ENCODE data around the gene IRAK1BP1. TPM values are rescaled to one million over a fixed set of nuclear protein-coding genes. Genes with fewer than 3 reads are reported as not detected.

The IRAK1BP1 gene
- total and polyA plus RNA-seq, 10 of the 15 experiments (the other 5 are each of a cell fraction or from before 2014, with no cell fraction given) = 2.3 to 6.7 (median 3.9) TPM

DNA sequence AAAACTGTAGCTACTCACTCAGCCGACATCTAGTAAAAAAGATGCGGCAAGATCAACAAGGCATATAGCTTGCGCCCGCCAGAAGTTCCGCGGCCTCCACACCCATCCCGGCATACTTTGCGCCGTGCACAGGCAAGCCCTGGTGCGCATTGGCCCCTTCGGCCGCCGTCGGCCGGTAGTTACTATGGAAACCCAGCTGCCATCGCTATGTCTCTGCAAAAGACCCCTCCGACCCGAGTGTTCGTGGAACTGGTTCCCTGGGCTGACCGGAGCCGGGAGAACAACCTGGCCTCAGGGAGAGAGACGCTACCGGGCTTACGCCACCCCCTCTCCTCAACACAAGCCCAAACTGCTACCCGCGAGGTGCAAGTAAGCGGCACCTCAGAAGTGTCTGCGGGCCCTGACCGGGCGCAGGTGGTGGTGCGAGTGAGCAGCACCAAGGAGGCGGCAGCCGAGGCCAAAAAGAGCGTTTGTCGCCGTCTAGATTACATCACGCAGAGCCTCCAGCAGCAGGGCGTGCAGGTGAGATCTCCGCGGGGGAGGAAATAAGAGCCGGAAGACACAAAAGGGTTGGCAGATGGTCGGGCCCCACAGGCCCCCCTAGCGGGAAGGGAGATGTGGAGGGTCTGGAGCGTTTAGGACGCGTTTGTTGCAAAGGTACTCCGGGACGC lies at the start of gene IRAK1BP1 (continued):
- TF ChIP-seq, protein P1, sequence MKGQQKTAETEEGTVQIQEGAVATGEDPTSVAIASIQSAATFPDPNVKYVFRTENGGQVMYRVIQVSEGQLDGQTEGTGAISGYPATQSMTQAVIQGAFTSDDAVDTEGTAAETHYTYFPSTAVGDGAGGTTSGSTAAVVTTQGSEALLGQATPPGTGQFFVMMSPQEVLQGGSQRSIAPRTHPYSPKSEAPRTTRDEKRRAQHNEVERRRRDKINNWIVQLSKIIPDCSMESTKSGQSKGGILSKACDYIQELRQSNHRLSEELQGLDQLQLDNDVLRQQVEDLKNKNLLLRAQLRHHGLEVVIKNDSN (IDR thresholded peaks at IDR 0.05; ENCODE audit: borderline replicate concordance, extremely low read length, insufficient read depth, low read depth, low read length) = no peak
- TF ChIP-seq NBN (IDR thresholded peaks at IDR 0.05) (0 out of 2 replicates have a peak, but pooled peaks have one; percentile 43), EGR1 (IDR thresholded peaks at IDR 0.05; ENCODE audit: borderline replicate concordance in 1 of 2, low read depth in 2 of 2, low read length in 2 of 2) (peak in 1 of 2 experiments; percentile 44; a peak in 1 of 3 replicates), RFX5 (IDR thresholded peaks at IDR 0.05; ENCODE audit: low read depth, low read length) (no peak; the same call in 1 of the 2 replicates), SPI1 (IDR thresholded peaks at IDR 0.05; ENCODE audit: borderline replicate concordance, insufficient read depth, low read depth, low read length) (no peak), SMARCA5 (IDR thresholded peaks at IDR 0.05) (no peak), MYC (IDR thresholded peaks at IDR 0.05; ENCODE audit: insufficient read depth, insufficient read length, insufficient replicate concordance, low read length, severe bottlenecking) (no peak), ZSCAN29 (IDR thresholded peaks at IDR 0.05) (no peak), MEF2B (IDR thresholded peaks at IDR 0.05; ENCODE audit: partially characterized antibody, poor library complexity, severe bottlenecking) (no peak), IKZF1 (conservative IDR thresholded peaks at IDR 0.05) (peak; percentile 67)
- TF ChIP-seq, protein P2, sequence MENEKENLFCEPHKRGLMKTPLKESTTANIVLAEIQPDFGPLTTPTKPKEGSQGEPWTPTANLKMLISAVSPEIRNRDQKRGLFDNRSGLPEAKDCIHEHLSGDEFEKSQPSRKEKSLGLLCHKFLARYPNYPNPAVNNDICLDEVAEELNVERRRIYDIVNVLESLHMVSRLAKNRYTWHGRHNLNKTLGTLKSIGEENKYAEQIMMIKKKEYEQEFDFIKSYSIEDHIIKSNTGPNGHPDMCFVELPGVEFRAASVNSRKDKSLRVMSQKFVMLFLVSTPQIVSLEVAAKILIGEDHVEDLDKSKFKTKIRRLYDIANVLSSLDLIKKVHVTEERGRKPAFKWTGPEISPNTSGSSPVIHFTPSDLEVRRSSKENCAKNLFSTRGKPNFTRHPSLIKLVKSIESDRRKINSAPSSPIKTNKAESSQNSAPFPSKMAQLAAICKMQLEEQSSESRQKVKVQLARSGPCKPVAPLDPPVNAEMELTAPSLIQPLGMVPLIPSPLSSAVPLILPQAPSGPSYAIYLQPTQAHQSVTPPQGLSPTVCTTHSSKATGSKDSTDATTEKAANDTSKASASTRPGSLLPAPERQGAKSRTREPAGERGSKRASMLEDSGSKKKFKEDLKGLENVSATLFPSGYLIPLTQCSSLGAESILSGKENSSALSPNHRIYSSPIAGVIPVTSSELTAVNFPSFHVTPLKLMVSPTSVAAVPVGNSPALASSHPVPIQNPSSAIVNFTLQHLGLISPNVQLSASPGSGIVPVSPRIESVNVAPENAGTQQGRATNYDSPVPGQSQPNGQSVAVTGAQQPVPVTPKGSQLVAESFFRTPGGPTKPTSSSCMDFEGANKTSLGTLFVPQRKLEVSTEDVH (IDR thresholded peaks at IDR 0.05; ENCODE audit: low read depth, partially characterized antibody) = no peak
- TF ChIP-seq, protein P3, sequence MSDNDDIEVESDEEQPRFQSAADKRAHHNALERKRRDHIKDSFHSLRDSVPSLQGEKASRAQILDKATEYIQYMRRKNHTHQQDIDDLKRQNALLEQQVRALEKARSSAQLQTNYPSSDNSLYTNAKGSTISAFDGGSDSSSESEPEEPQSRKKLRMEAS (IDR thresholded peaks at IDR 0.05; ENCODE audit: low read depth, low read length) = no peak; the same call in none of the 2 replicates
- TF ChIP-seq, protein P4, sequence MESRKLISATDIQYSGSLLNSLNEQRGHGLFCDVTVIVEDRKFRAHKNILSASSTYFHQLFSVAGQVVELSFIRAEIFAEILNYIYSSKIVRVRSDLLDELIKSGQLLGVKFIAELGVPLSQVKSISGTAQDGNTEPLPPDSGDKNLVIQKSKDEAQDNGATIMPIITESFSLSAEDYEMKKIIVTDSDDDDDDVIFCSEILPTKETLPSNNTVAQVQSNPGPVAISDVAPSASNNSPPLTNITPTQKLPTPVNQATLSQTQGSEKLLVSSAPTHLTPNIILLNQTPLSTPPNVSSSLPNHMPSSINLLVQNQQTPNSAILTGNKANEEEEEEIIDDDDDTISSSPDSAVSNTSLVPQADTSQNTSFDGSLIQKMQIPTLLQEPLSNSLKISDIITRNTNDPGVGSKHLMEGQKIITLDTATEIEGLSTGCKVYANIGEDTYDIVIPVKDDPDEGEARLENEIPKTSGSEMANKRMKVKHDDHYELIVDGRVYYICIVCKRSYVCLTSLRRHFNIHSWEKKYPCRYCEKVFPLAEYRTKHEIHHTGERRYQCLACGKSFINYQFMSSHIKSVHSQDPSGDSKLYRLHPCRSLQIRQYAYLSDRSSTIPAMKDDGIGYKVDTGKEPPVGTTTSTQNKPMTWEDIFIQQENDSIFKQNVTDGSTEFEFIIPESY (IDR thresholded peaks at IDR 0.05) = no peak
- TF ChIP-seq, protein P5, sequence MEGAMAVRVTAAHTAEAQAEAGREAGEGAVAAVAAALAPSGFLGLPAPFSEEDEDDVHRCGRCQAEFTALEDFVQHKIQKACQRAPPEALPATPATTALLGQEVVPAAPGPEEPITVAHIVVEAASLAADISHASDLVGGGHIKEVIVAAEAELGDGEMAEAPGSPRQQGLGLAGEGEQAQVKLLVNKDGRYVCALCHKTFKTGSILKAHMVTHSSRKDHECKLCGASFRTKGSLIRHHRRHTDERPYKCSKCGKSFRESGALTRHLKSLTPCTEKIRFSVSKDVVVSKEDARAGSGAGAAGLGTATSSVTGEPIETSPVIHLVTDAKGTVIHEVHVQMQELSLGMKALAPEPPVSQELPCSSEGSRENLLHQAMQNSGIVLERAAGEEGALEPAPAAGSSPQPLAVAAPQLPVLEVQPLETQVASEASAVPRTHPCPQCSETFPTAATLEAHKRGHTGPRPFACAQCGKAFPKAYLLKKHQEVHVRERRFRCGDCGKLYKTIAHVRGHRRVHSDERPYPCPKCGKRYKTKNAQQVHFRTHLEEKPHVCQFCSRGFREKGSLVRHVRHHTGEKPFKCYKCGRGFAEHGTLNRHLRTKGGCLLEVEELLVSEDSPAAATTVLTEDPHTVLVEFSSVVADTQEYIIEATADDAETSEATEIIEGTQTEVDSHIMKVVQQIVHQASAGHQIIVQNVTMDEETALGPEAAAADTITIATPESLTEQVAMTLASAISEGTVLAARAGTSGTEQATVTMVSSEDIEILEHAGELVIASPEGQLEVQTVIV (IDR thresholded peaks at IDR 0.05; ENCODE audit: borderline replicate concordance, partially characterized antibody) = no peak
- TF ChIP-seq, protein P6, sequence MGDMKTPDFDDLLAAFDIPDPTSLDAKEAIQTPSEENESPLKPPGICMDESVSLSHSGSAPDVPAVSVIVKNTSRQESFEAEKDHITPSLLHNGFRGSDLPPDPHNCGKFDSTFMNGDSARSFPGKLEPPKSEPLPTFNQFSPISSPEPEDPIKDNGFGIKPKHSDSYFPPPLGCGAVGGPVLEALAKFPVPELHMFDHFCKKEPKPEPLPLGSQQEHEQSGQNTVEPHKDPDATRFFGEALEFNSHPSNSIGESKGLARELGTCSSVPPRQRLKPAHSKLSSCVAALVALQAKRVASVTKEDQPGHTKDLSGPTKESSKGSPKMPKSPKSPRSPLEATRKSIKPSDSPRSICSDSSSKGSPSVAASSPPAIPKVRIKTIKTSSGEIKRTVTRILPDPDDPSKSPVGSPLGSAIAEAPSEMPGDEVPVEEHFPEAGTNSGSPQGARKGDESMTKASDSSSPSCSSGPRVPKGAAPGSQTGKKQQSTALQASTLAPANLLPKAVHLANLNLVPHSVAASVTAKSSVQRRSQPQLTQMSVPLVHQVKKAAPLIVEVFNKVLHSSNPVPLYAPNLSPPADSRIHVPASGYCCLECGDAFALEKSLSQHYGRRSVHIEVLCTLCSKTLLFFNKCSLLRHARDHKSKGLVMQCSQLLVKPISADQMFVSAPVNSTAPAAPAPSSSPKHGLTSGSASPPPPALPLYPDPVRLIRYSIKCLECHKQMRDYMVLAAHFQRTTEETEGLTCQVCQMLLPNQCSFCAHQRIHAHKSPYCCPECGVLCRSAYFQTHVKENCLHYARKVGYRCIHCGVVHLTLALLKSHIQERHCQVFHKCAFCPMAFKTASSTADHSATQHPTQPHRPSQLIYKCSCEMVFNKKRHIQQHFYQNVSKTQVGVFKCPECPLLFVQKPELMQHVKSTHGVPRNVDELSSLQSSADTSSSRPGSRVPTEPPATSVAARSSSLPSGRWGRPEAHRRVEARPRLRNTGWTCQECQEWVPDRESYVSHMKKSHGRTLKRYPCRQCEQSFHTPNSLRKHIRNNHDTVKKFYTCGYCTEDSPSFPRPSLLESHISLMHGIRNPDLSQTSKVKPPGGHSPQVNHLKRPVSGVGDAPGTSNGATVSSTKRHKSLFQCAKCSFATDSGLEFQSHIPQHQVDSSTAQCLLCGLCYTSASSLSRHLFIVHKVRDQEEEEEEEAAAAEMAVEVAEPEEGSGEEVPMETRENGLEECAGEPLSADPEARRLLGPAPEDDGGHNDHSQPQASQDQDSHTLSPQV (IDR thresholded peaks at IDR 0.05) = no peak
